ENCODE results near the gene MKKS. TPM values are rescaled to one million over a fixed set of nuclear protein-coding genes. Genes with fewer than 3 reads are reported as not detected.

MKKS gene
- total and polyA plus RNA-seq, 10 of the 15 experiments (the other 5 are each of a cell fraction or from before 2014, with no cell fraction given) = 4.3 to 17.9 (median 7.7) TPM

DNA sequence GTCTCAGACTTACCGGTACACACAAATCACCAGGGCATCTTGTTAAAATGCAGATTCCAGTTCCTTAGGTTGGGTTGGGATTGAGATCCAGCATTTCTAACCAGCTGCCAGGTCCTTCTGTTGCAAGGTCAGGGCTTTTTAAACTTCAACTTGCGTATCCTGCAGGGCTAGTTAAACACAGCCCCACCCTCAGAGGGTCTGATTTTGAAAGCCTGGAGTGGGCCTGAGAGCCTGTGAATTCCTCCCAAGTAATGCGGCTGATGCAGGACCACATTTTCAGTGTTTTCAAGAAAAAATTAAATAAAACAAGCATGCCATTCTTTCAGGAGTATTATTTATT is 65.3 kb downstream of the MKKS start (continued):
- TF ChIP-seq NFYA (IDR thresholded peaks at IDR 0.05; ENCODE audit: borderline replicate concordance, low read depth, low read length) (no peak), YY1 (IDR thresholded peaks at IDR 0.05; ENCODE audit: low read depth, low read length) (no peak), MYB (IDR thresholded peaks at IDR 0.05; ENCODE audit: borderline replicate concordance, low read depth, low read length) (no peak), NRF1 (conservative IDR thresholded peaks at IDR 0.05; ENCODE audit: low read depth, low read length) (no peak), POLR2AphosphoS2 (IDR thresholded peaks at IDR 0.05; ENCODE audit: low read depth, low read length) (no peak), CBX5 (IDR thresholded peaks at IDR 0.05; ENCODE audit: low read depth) (no peak), RAD51 (IDR thresholded peaks at IDR 0.05) (no peak), NFXL1 (IDR thresholded peaks at IDR 0.05; ENCODE audit: borderline replicate concordance) (no peak), SP1 (IDR thresholded peaks at IDR 0.05; ENCODE audit: low read depth, low read length) (no peak), SIN3A (IDR thresholded peaks at IDR 0.05; ENCODE audit: low read depth, low read length) (no peak)
- TF ChIP-seq, protein P1, sequence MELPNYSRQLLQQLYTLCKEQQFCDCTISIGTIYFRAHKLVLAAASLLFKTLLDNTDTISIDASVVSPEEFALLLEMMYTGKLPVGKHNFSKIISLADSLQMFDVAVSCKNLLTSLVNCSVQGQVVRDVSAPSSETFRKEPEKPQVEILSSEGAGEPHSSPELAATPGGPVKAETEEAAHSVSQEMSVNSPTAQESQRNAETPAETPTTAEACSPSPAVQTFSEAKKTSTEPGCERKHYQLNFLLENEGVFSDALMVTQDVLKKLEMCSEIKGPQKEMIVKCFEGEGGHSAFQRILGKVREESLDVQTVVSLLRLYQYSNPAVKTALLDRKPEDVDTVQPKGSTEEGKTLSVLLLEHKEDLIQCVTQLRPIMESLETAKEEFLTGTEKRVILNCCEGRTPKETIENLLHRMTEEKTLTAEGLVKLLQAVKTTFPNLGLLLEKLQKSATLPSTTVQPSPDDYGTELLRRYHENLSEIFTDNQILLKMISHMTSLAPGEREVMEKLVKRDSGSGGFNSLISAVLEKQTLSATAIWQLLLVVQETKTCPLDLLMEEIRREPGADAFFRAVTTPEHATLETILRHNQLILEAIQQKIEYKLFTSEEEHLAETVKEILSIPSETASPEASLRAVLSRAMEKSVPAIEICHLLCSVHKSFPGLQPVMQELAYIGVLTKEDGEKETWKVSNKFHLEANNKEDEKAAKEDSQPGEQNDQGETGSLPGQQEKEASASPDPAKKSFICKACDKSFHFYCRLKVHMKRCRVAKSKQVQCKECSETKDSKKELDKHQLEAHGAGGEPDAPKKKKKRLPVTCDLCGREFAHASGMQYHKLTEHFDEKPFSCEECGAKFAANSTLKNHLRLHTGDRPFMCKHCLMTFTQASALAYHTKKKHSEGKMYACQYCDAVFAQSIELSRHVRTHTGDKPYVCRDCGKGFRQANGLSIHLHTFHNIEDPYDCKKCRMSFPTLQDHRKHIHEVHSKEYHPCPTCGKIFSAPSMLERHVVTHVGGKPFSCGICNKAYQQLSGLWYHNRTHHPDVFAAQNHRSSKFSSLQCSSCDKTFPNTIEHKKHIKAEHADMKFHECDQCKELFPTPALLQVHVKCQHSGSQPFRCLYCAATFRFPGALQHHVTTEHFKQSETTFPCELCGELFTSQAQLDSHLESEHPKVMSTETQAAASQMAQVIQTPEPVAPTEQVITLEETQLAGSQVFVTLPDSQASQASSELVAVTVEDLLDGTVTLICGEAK (IDR thresholded peaks at IDR 0.05; ENCODE audit: borderline replicate concordance) = no peak
- TF ChIP-seq, protein P2, sequence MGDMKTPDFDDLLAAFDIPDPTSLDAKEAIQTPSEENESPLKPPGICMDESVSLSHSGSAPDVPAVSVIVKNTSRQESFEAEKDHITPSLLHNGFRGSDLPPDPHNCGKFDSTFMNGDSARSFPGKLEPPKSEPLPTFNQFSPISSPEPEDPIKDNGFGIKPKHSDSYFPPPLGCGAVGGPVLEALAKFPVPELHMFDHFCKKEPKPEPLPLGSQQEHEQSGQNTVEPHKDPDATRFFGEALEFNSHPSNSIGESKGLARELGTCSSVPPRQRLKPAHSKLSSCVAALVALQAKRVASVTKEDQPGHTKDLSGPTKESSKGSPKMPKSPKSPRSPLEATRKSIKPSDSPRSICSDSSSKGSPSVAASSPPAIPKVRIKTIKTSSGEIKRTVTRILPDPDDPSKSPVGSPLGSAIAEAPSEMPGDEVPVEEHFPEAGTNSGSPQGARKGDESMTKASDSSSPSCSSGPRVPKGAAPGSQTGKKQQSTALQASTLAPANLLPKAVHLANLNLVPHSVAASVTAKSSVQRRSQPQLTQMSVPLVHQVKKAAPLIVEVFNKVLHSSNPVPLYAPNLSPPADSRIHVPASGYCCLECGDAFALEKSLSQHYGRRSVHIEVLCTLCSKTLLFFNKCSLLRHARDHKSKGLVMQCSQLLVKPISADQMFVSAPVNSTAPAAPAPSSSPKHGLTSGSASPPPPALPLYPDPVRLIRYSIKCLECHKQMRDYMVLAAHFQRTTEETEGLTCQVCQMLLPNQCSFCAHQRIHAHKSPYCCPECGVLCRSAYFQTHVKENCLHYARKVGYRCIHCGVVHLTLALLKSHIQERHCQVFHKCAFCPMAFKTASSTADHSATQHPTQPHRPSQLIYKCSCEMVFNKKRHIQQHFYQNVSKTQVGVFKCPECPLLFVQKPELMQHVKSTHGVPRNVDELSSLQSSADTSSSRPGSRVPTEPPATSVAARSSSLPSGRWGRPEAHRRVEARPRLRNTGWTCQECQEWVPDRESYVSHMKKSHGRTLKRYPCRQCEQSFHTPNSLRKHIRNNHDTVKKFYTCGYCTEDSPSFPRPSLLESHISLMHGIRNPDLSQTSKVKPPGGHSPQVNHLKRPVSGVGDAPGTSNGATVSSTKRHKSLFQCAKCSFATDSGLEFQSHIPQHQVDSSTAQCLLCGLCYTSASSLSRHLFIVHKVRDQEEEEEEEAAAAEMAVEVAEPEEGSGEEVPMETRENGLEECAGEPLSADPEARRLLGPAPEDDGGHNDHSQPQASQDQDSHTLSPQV (IDR thresholded peaks at IDR 0.05) = no peak

All from GM12878 (cell line).